ENCODE measurements around the gene CLCN7. TPM values are rescaled to one million over a fixed set of nuclear protein-coding genes. Genes with fewer than 3 reads are reported as not detected.

CLCN7 gene
- total and polyA plus RNA-seq, 2 of the 13 experiments (the other 11 are each of a cell fraction or from before 2014, with no cell fraction given): 24.6 to 25.1 TPM

GRCh38 chr16:1492082-1492922, 17.5 kb upstream of the CLCN7 start:
- Histone ChIP-seq H3K27me3 (ENCODE audit: control insufficient read depth in 1 of 2, insufficient read depth in 2 of 2, low read length in 2 of 2) (peaks cover 2 to 16% of the 10 kb centered on the region in 2 experiments; a peak in 2 of 5 replicates), H3K9me3 (ENCODE audit: low read length) (no peaks in the 10 kb centered on the region), H3K4me3 (replicated peaks in 1 of 3; ENCODE audit: insufficient read depth in 1 of 3, low read depth in 2 of 3, low read length in 3 of 3) (peak overlapping the region in 2 of 3 experiments; percentile 52 to 66; a peak in 4 of 6 replicates), H3K4me2 (ENCODE audit: low read depth, low read length) (peak overlapping the region; percentile 87), H3K4me1 (ENCODE audit: insufficient read depth, low read length) (peaks cover 30% of the 10 kb centered on the region), H3K27ac (ENCODE audit: extremely low read length, insufficient read depth, low read length) (peak overlapping the region; percentile 87), H3K36me3 (replicated peaks in 1 of 2; ENCODE audit: control insufficient read depth in 1 of 2, insufficient read depth in 2 of 2, low read length in 2 of 2) (peaks cover 2 to 10% of the 10 kb centered on the region in 2 experiments; a peak in 2 of 5 replicates), H2AFZ (ENCODE audit: low read length) (no peak overlapping the region), H3K9ac (ENCODE audit: insufficient read depth, low read depth, low read length) (peak overlapping the region; percentile 96), H4K20me1 (ENCODE audit: insufficient read depth, low read length) (no peaks in the 10 kb centered on the region), H3K79me2 (ENCODE audit: insufficient read depth, low read length) (peaks cover 3% of the 10 kb centered on the region)
- FAIRE-seq (no peak), DNase-seq (ENCODE audit: low spot score) (no peak), ATAC-seq (no peak; the same call in 2 of the 3 replicates)
- BruUV-seq (replicated peaks): TSS peak; percentile 93
- ChIA-PET POLR2A (interaction anchor here (0.6 to 2.2 kb wide), 6 partner anchors 10 to 214 kb away, joined by 3 to 6 read pairs (median 4); partner anchors contain the start of gene MAPK8IP3), CTCF (ENCODE audit: low intra/inter-chr PET ratio, low total read pairs) (no interaction called here)
- in situ Hi-C loops (cut with HindIII; ENCODE audit: extremely low pct_ligation_motif_present, low pct_unique_long_range_greater_than_20kb) (no loop called here), intact Hi-C loops (cut with micrococcal nuclease; ENCODE audit: unreplicated experiment) (no loop called here)
- WGBS (ENCODE audit: low lambda C conversion rate): 92% methylated on average over 23 of the region's 23 CpGs
- 0 out of 2 replicates have a peak, but pooled peaks have one; percentile 2 for TF ChIP-seq TFDP1 (CRISPR knock-in tag; IDR thresholded peaks at IDR 0.05; ENCODE audit: borderline replicate concordance)
- 0 out of 2 replicates have a peak, but pooled peaks have one; percentile 37 for TF ChIP-seq ZNF224 (CRISPR knock-in tag; IDR thresholded peaks at IDR 0.05)
- 0 out of 2 replicates have a peak, but pooled peaks have one; percentile 71 for TF ChIP-seq RFX5 (IDR thresholded peaks at IDR 0.05; ENCODE audit: low read depth, low read length)
- TF ChIP-seq ZNF280B (CRISPR knock-in tag; IDR thresholded peaks at IDR 0.05; ENCODE audit: borderline replicate concordance): 0 out of 2 replicates have a peak, but pooled peaks have one; percentile 17
- no peak for TF ChIP-seq NCOA1 (CRISPR knock-in tag; IDR thresholded peaks at IDR 0.05)
- no peak for TF ChIP-seq ZBTB40 (IDR thresholded peaks at IDR 0.05)
- 0 out of 2 replicates have a peak, but pooled peaks have one; percentile 11 for TF ChIP-seq ZBTB40 (CRISPR knock-in tag; IDR thresholded peaks at IDR 0.05)
- no peak for TF ChIP-seq ZNF331 (CRISPR knock-in tag; IDR thresholded peaks at IDR 0.05)
- no peak for TF ChIP-seq ZFP82 (CRISPR knock-in tag; IDR thresholded peaks at IDR 0.05; ENCODE audit: borderline replicate concordance)
- peak; percentile 64; the same call in 1 of the 2 replicates for TF ChIP-seq ZNF121 (CRISPR knock-in tag; IDR thresholded peaks at IDR 0.05)
- 0 out of 2 replicates have a peak, but pooled peaks have one; percentile 10 for TF ChIP-seq ZNF136 (CRISPR knock-in tag; IDR thresholded peaks at IDR 0.05; ENCODE audit: low read depth)
